Osteoblast (primary cell): ENCODE data around the gene AOX1. TPM values are rescaled to one million over a fixed set of nuclear protein-coding genes. Genes with fewer than 3 reads are reported as not detected.

Experiments
- DNase-seq: peaks from one replicate; pipeline ENCODE4 v3.0.0; 2011; ENCODE audit warnings: low spot score, mixed read lengths; ENCODE audit not compliant: insufficient read length; ENCODE audit errors: missing footprints
- H2AFZ ChIP-seq: 2 replicates; pipeline ENCODE4 v1.6.0; 2011; ENCODE audit warnings: mild to moderate bottlenecking, low read length
- H3K27ac ChIP-seq: 2 replicates; pipeline ENCODE4 v1.5.1; 2011; ENCODE audit warnings: mild to moderate bottlenecking, low read depth, low read length, moderate library complexity
- H3K27me3 ChIP-seq: 2 replicates; pipeline ENCODE4 v1.6.0; 2012; ENCODE audit warnings: mild to moderate bottlenecking, control low read depth, inconsistent platforms, low read length, moderate library complexity; ENCODE audit not compliant: insufficient read depth
- H3K36me3 ChIP-seq: 2 replicates; pipeline ENCODE4 v1.5.1; 2011; ENCODE audit warnings: mild to moderate bottlenecking, low read length, control low read depth, moderate library complexity; ENCODE audit not compliant: insufficient read depth
- H3K4me1 ChIP-seq: 2 replicates; pipeline ENCODE4 v1.5.1; 2011; ENCODE audit warnings: mild to moderate bottlenecking, low read length, control low read depth, moderate library complexity; ENCODE audit not compliant: insufficient read depth
- H3K4me2 ChIP-seq: 2 replicates; pipeline ENCODE4 v1.6.0; 2011; ENCODE audit warnings: mild to moderate bottlenecking, low read length; ENCODE audit not compliant: insufficient read depth
- H3K4me3 ChIP-seq: fragments of 200-600 bp; sonication (generic); 3 replicates; pipeline ENCODE4 v1.5.1; 2012; ENCODE audit warnings: mild to moderate bottlenecking, low read length, inconsistent platforms; ENCODE audit not compliant: insufficient read depth
- H3K79me2 ChIP-seq: 2 replicates; pipeline ENCODE4 v1.6.0; 2012; ENCODE audit warnings: mild to moderate bottlenecking, low read length, control low read depth, inconsistent platforms; ENCODE audit not compliant: insufficient read depth
- H3K9me3 ChIP-seq: 2 replicates; pipeline ENCODE4 v1.5.1; 2011; ENCODE audit warnings: low read depth, low read length, control low read depth
- H4K20me1 ChIP-seq: 2 replicates; pipeline ENCODE4 v1.6.0; 2012; ENCODE audit warnings: mild to moderate bottlenecking, low read length, control low read depth; ENCODE audit not compliant: insufficient read depth
- total RNA-seq: library from RNA; depleted of rRNA; stranded (reverse); fragments of >200 nt; gene quantifications from 2 replicates; pipeline ENCODE4 v1.2.3, GENCODE V29; 2012
- TF ChIP-seq, protein P1 (sequence below): IDR thresholded peaks from 2 replicates; pipeline ENCODE4 v1.5.1; 2011; ENCODE audit warnings: mild to moderate bottlenecking, low read depth, low read length, moderate library complexity; ENCODE audit errors: extremely low read depth

The AOX1 gene
- total RNA-seq, 1 donor: 76.4 TPM

DNA sequence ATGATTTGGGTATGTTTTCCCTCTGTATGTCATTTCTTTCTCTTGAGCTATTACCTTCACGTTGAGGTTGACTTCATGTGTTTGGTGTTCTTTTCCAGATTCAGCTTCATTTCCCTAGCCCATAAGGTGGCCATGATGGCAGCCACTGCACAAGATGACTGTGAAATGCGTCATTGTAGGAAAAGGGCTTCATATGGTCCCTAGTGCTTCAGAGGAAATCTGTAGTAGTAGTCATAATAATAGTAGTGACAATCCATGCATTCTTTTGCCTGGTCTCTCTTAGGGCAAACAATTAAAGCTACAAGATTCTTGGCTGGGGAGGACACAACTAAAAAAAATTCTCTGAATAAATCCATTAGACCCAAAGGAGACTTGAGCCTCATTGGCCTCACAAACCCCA lies 28.4 kb downstream of the AOX1 start:
- TF ChIP-seq, protein P1, sequence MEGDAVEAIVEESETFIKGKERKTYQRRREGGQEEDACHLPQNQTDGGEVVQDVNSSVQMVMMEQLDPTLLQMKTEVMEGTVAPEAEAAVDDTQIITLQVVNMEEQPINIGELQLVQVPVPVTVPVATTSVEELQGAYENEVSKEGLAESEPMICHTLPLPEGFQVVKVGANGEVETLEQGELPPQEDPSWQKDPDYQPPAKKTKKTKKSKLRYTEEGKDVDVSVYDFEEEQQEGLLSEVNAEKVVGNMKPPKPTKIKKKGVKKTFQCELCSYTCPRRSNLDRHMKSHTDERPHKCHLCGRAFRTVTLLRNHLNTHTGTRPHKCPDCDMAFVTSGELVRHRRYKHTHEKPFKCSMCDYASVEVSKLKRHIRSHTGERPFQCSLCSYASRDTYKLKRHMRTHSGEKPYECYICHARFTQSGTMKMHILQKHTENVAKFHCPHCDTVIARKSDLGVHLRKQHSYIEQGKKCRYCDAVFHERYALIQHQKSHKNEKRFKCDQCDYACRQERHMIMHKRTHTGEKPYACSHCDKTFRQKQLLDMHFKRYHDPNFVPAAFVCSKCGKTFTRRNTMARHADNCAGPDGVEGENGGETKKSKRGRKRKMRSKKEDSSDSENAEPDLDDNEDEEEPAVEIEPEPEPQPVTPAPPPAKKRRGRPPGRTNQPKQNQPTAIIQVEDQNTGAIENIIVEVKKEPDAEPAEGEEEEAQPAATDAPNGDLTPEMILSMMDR: no peak
- DNase-seq: no peak
- no peak overlapping the region for H3K27ac ChIP-seq

DNA sequence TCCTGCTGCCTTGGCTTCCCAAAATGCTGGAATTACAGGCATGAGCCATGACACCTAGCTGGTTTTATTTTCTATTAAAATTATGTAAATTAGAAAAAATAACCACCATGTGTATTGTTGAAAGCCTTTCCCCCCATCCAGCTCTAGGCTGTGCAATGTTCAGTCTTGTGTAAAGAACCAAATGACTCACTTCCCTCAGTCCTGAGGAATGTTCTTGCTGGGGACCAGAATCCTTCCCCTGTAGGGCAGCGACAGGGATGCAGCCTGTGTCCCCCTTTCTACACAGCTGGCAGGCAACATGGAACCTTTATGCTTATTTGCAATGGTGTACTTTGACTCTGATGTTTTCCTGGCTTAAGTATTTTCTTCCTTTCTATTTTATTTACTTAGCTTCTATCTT lies 29.4 kb downstream of the AOX1 start:
- H3K27me3 ChIP-seq: no peaks in the 10 kb centered on the region
- DNase-seq: no peak
- no peaks in the 10 kb centered on the region for H3K79me2 ChIP-seq
- peak overlapping the region; percentile 84 for H3K27ac ChIP-seq
- TF ChIP-seq, protein P1: no peak
- peak overlapping the region; percentile 13 for H3K4me2 ChIP-seq
- H4K20me1 ChIP-seq: no peaks in the 10 kb centered on the region
- H2AFZ ChIP-seq: no peak overlapping the region
- no peak overlapping the region for H3K4me3 ChIP-seq
- peaks cover 44% of the 10 kb centered on the region for H3K4me1 ChIP-seq
- H3K36me3 ChIP-seq: no peaks in the 10 kb centered on the region
- no peaks in the 10 kb centered on the region for H3K9me3 ChIP-seq

More for the DNA sequence above, 28.4 kb downstream of the AOX1 start:
- Histone ChIP-seq H3K79me2 (no peaks in the 10 kb centered on the region), H3K4me1 (peaks cover 48% of the 10 kb centered on the region), H4K20me1 (no peaks in the 10 kb centered on the region), H3K27me3 (no peaks in the 10 kb centered on the region), H3K4me2 (no peak overlapping the region), H2AFZ (no peak overlapping the region), H3K9me3 (no peaks in the 10 kb centered on the region), H3K4me3 (no peak overlapping the region), H3K36me3 (no peaks in the 10 kb centered on the region)

DNA sequence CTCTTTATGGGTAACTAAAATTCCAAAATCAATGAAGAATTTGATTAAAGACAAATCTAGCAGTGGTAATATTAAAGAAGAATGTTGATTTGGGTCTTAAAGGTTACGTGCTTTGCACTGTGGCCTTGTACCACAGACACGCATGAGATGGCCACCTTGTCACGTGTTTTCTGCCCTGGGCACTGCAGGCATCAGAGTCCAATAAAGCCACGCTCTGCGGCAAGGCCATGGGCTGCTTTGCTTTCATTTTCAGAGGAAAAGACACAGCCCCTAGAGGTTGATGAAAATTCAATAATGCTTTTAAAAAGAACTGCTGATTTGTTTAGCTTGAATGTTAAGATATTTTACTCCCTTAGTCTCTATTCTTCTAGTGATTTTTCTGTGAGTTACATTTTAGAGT lies 30.4 kb downstream of the AOX1 start:
- H3K27ac ChIP-seq: peak overlapping the region; percentile 84
- no peak for DNase-seq
- TF ChIP-seq, protein P1: no peak
- H3K4me3 ChIP-seq: peak overlapping the region; percentile 58
- no peaks in the 10 kb centered on the region for H3K9me3 ChIP-seq
- H3K27me3 ChIP-seq: no peaks in the 10 kb centered on the region
- H4K20me1 ChIP-seq: no peaks in the 10 kb centered on the region
- peaks cover 44% of the 10 kb centered on the region for H3K4me1 ChIP-seq
- H2AFZ ChIP-seq: peak overlapping the region; percentile 88
- peak overlapping the region; percentile 78 for H3K4me2 ChIP-seq
- no peaks in the 10 kb centered on the region for H3K36me3 ChIP-seq
- H3K79me2 ChIP-seq: no peaks in the 10 kb centered on the region

DNA sequence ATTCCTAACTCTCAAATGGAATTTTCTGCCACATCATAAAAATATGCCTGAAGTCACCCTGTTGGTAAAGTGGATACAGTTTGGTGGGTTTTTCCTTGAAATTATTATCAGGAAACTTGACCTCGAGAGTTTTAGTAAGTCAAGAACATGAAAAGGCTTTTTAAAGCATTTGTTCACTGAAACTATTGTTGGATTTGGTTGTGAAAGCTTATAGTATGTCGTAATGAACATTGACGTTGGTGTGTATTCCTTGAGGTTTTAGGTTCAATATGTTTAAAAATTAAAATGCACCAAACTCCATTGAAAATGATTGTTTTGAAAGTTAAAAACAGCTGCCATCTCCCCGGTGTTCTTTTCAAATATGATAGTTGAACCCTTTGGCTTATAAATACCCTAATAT lies 30.8 kb downstream of the AOX1 start:
- H3K36me3 ChIP-seq: no peaks in the 10 kb centered on the region

More for the DNA sequence above, 30.8 kb downstream of the AOX1 start:
- H3K4me3 ChIP-seq: peak overlapping the region; percentile 58
- no peaks in the 10 kb centered on the region for H3K9me3 ChIP-seq
- TF ChIP-seq, protein P1: no peak
- peak overlapping the region; percentile 88 for H2AFZ ChIP-seq
- H4K20me1 ChIP-seq: no peaks in the 10 kb centered on the region
- peak overlapping the region; percentile 84 for H3K27ac ChIP-seq
- H3K4me2 ChIP-seq: peak overlapping the region; percentile 78
- no peaks in the 10 kb centered on the region for H3K79me2 ChIP-seq
- no peak for DNase-seq
- H3K4me1 ChIP-seq: peaks cover 44% of the 10 kb centered on the region
- no peaks in the 10 kb centered on the region for H3K27me3 ChIP-seq
